Measurements from ENCODE around the gene PCBP4. TPM values are rescaled to one million over a fixed set of nuclear protein-coding genes. Genes with fewer than 3 reads are reported as not detected.
A peak's percentile ranks its signal among the peaks of the same experiment; 100 is the strongest.

PCBP4 gene
- total RNA-seq, 1 experiment from 2014 or later, result 28.7 TPM

DNA sequence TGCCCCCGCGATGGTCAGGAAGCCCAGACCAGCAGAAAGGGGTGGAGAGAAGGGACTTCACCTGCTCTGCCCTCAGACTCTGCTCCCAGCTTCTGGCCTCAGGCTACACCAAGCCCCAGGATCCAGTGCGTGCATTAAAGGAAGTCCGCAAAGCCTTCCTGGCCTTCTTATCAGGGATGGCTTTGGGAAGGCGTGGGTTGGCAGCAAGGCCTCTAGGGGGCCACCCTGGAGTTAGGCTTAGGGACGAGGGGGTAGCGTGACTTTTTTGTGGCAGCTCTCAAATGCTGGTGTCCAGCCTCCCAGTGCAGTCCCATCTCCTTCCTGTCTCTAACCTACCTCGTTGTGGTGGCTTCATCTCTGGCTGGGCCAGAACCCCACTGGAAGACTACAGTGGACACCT is 47.4 kb upstream of the PCBP4 start (continued):
- TF ChIP-seq, protein P1, sequence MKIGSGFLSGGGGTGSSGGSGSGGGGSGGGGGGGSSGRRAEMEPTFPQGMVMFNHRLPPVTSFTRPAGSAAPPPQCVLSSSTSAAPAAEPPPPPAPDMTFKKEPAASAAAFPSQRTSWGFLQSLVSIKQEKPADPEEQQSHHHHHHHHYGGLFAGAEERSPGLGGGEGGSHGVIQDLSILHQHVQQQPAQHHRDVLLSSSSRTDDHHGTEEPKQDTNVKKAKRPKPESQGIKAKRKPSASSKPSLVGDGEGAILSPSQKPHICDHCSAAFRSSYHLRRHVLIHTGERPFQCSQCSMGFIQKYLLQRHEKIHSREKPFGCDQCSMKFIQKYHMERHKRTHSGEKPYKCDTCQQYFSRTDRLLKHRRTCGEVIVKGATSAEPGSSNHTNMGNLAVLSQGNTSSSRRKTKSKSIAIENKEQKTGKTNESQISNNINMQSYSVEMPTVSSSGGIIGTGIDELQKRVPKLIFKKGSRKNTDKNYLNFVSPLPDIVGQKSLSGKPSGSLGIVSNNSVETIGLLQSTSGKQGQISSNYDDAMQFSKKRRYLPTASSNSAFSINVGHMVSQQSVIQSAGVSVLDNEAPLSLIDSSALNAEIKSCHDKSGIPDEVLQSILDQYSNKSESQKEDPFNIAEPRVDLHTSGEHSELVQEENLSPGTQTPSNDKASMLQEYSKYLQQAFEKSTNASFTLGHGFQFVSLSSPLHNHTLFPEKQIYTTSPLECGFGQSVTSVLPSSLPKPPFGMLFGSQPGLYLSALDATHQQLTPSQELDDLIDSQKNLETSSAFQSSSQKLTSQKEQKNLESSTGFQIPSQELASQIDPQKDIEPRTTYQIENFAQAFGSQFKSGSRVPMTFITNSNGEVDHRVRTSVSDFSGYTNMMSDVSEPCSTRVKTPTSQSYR (CRISPR knock-in tag; IDR thresholded peaks at IDR 0.05), result no peak
- TF ChIP-seq ESRRA (CRISPR knock-in tag; IDR thresholded peaks at IDR 0.05; ENCODE audit: borderline replicate concordance) (no peak), CREB1 (CRISPR knock-in tag; IDR thresholded peaks at IDR 0.05) (no peak), ZBTB21 (CRISPR knock-in tag; IDR thresholded peaks at IDR 0.05; ENCODE audit: borderline replicate concordance) (no peak), OVOL2 (CRISPR knock-in tag; IDR thresholded peaks at IDR 0.05; ENCODE audit: borderline replicate concordance) (no peak), MLX (CRISPR knock-in tag; IDR thresholded peaks at IDR 0.05) (no peak), PREB (CRISPR knock-in tag; IDR thresholded peaks at IDR 0.05; ENCODE audit: borderline replicate concordance) (no peak), ZNF396 (CRISPR knock-in tag; IDR thresholded peaks at IDR 0.05; ENCODE audit: borderline replicate concordance) (no peak), ZNF121 (CRISPR knock-in tag; IDR thresholded peaks at IDR 0.05) (no peak), AFF4 (CRISPR knock-in tag; IDR thresholded peaks at IDR 0.05; ENCODE audit: borderline replicate concordance) (no peak)

DNA sequence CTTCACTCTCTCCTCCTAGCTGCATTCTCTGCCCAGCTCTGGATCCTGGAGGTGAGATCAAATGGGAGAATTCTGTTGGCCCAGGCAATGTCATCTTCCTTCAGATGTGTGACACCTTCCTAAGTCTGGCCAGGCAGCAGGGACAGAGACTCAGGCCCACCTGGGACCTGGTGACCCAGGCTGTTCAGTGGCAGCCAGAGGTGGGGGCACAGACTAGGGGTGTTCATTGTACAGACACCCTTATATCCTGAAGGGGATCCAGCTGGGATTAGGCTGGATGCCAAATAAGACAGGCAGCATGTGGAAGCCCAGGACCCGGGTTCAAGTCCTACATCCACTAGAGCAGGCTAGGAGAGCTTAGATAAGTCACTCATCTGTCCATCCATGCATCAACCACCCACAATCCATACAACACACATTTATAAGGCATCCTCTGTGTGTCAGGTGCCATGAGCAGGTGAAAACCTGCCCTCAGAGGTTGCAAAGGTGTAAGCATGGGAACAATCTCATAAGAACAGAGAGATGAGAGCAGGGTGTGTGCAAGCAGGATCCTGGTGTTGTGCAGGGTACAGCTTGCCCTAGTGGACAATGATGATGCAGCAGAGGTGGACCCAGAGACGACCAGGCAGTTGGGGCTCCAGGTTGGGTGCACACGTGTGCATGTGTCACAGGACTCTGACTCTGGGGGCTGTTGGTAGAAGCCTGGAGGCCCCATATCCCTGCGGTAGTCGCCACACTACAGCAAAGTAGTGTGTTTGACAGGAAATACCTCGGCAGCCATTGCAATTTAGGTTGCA is 46.7 kb upstream of the PCBP4 start:
- ChIA-PET POLR2A (no interaction called here), CTCF (interaction anchor here (0.7 to 13.0 kb wide), 23 partner anchors 8 to 375 kb away, joined by 3 to 138 read pairs (median 6); partner anchors contain the start of genes ABHD14B, DUSP7 and RPL29)
- no peaks in the 10 kb centered on the region for H3K36me3 Mint-ChIP-seq
- DNase-seq (ENCODE audit: low spot score), result no peak
- peaks cover 5% of the 10 kb centered on the region; the same call in 1 of the 2 replicates for H3K4me1 Mint-ChIP-seq
- no peaks in the 10 kb centered on the region for H3K9me3 Mint-ChIP-seq
- peak; percentile 31 for ATAC-seq
- no peaks in the 10 kb centered on the region; the same call in 1 of the 2 replicates for H3K27me3 Mint-ChIP-seq (ENCODE audit: low read depth)
- H3K27ac Mint-ChIP-seq, result 0 out of 2 replicates have a peak overlapping the region, but pooled peaks have one; percentile 15
- no peak overlapping the region for H3K4me3 Mint-ChIP-seq
- TF ChIP-seq, protein P2, sequence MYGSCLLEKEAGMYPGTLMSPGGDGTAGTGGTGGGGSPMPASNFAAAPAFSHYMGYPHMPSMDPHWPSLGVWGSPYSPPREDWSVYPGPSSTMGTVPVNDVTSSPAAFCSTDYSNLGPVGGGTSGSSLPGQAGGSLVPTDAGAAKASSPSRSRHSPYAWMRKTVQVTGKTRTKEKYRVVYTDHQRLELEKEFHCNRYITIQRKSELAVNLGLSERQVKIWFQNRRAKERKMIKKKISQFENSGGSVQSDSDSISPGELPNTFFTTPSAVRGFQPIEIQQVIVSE (CRISPR knock-in tag; IDR thresholded peaks at IDR 0.05; ENCODE audit: borderline replicate concordance), result no peak
- TF ChIP-seq MLX (CRISPR knock-in tag; IDR thresholded peaks at IDR 0.05) (no peak), MAX (CRISPR knock-in tag; IDR thresholded peaks at IDR 0.05) (no peak)
- TF ChIP-seq, protein P3, sequence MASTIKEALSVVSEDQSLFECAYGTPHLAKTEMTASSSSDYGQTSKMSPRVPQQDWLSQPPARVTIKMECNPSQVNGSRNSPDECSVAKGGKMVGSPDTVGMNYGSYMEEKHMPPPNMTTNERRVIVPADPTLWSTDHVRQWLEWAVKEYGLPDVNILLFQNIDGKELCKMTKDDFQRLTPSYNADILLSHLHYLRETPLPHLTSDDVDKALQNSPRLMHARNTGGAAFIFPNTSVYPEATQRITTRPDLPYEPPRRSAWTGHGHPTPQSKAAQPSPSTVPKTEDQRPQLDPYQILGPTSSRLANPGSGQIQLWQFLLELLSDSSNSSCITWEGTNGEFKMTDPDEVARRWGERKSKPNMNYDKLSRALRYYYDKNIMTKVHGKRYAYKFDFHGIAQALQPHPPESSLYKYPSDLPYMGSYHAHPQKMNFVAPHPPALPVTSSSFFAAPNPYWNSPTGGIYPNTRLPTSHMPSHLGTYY (CRISPR knock-in tag; IDR thresholded peaks at IDR 0.05), result no peak
